HCT116 (cell line): ENCODE data around the gene MIA3. TPM values are rescaled to one million over a fixed set of nuclear protein-coding genes. Genes with fewer than 3 reads are reported as not detected.

Source experiments
- ATAC-seq: fragments of 200-7000 bp; cut with Tn5 transposase; 2 replicates; pipeline ENCODE4 v1.9.1; 2020; ENCODE audit warnings: mild to moderate bottlenecking, moderate library complexity
- BruUV-seq: library from RNA; stranded (reverse); fragments of 400-500 nt; replicated peaks from 2 replicates; lab custom pipeline; 2021; lab: Mats Ljungman, UMichigan
- CTCF ChIA-PET: fragments of 300-600 bp; sonication (Branson Sonifier 250); formaldehyde crosslinking; loops from one replicate; lab custom pipeline; 2021; ENCODE audit warnings: antibody characterized with exemption; lab: Charles Lee
- POLR2A ChIA-PET: fragments of 300-600, 350-600 bp; sonication (Branson Sonifier 250); formaldehyde crosslinking; loops from one replicate; lab custom pipeline; 2021; ENCODE audit warnings: antibody characterized with exemption; lab: Charles Lee
- RAD21 ChIA-PET, 2 experiments: fragments of 300-600 bp; sonication (Branson Sonifier 250); formaldehyde crosslinking; loops; one replicate each; lab custom pipeline; 2023; ENCODE audit warnings: low total read pairs in 2 of 2; ENCODE audit not compliant: uncharacterized antibody in 2 of 2, unreplicated experiment in 2 of 2, low non-redundant PET in 1 of 2; lab: Charles Lee
- DNase-seq: peaks from one replicate; pipeline ENCODE4 v3.0.0-alpha.2; 2010; ENCODE audit warnings: low read depth, low spot score
- H2AFZ ChIP-seq: fragments of 200-600 bp; shearing (Covaris generic), sonication (generic); 2 replicates; pipeline ENCODE4 v1.6.1; 2017; ENCODE audit warnings: low read depth, mixed run types, mixed read lengths, antibody characterized with exemption, low read length; ENCODE audit not compliant: poor library complexity, severe bottlenecking
- H3K27ac ChIP-seq: 2 replicates; pipeline ENCODE4 v1.5.1; 2012; ENCODE audit warnings: low read depth, low read length
- H3K27me3 ChIP-seq: fragments of 200-600 bp; sonication (generic); 2 replicates; pipeline ENCODE4 v1.6.1; 2016; ENCODE audit warnings: mixed run types, low read length, mixed read lengths; ENCODE audit not compliant: insufficient read depth
- H3K36me3 ChIP-seq, 2 experiments: fragments of 200-500 bp in 1 of 2; fragments of 200-600 bp in 1 of 2; sonication (Bioruptor generic) in 1 of 2; sonication (generic) in 1 of 2; 2 replicates each; pipeline versions ENCODE4 v1.5.1 to v1.6.1; 2014 to 2016; ENCODE audit warnings: low read length in 2 of 2, inconsistent platforms in 1 of 2, mixed read lengths in 1 of 2, mixed run types in 1 of 2; ENCODE audit not compliant: insufficient read depth in 2 of 2, control insufficient read depth in 1 of 2
- H3K4me1 ChIP-seq, 2 experiments: fragments of 200-600 bp in 1 of 2; sonication (generic) in 1 of 2; 2 replicates each; pipeline versions ENCODE4 v1.5.1 to v1.6.1; 2012 to 2017; ENCODE audit warnings: low read length in 2 of 2, inconsistent platforms in 1 of 2, mild to moderate bottlenecking in 1 of 2, mixed read lengths in 1 of 2, mixed run types in 1 of 2, moderate library complexity in 1 of 2; ENCODE audit not compliant: insufficient read depth in 2 of 2, control insufficient read depth in 1 of 2
- H3K4me2 ChIP-seq: fragments of 200-600 bp; sonication (generic); 2 replicates; pipeline ENCODE4 v1.6.1; 2017; ENCODE audit warnings: mixed run types, low read length, mixed read lengths
- H3K4me3 ChIP-seq, 2 experiments: fragments of 200-600 bp in 1 of 2; sonication (generic) in 1 of 2; replicated peaks in 1 of 2; 2 replicates each; pipeline ENCODE4 v1.5.1; 2011 to 2016; ENCODE audit warnings: low read length in 2 of 2, control low read depth in 1 of 2, low read depth in 1 of 2, mild to moderate bottlenecking in 1 of 2, mixed read lengths in 1 of 2, mixed run types in 1 of 2
- H3K79me2 ChIP-seq: fragments of 200-600 bp; sonication (generic); 2 replicates; pipeline ENCODE4 v1.6.1; 2017; ENCODE audit warnings: mild to moderate bottlenecking, mixed run types, low read length, moderate library complexity, mixed read lengths; ENCODE audit not compliant: insufficient read depth
- H3K9ac ChIP-seq: fragments of 200-600 bp; sonication (generic); 2 replicates; pipeline ENCODE4 v1.6.1; 2016; ENCODE audit warnings: low read length, mixed read lengths
- H3K9me2 ChIP-seq: fragments of 200-600 bp; sonication (generic), shearing (Covaris generic); 2 replicates; pipeline ENCODE4 v1.6.1; 2017; ENCODE audit warnings: mixed run types, mild to moderate bottlenecking, moderate library complexity; ENCODE audit not compliant: insufficient read depth
- H3K9me3 ChIP-seq, 2 experiments: fragments of 200-500 bp in 1 of 2; fragments of 200-600 bp in 1 of 2; sonication (Bioruptor generic) in 1 of 2; sonication (generic) in 1 of 2; 2 replicates each; pipeline ENCODE4 v1.6.1; 2014 to 2017; ENCODE audit warnings: low read length in 2 of 2, mixed read lengths in 2 of 2, inconsistent platforms in 1 of 2, low read depth in 1 of 2, mild to moderate bottlenecking in 1 of 2, mixed run types in 1 of 2, moderate library complexity in 1 of 2; ENCODE audit not compliant: control insufficient read depth in 1 of 2, insufficient read depth in 1 of 2
- H4K20me1 ChIP-seq: fragments of 200-600 bp; sonication (generic), shearing (Covaris generic); 2 replicates; pipeline ENCODE4 v1.6.1; 2017; ENCODE audit warnings: mixed run types, mild to moderate bottlenecking, moderate library complexity; ENCODE audit not compliant: insufficient read depth
- ATF3 ChIP-seq: IDR thresholded peaks from 2 replicates; pipeline ENCODE4 v1.6.1; 2012
- CBX3 ChIP-seq: IDR thresholded peaks from 2 replicates; pipeline ENCODE4 v1.6.1; 2012; ENCODE audit warnings: low read depth
- CEBPB ChIP-seq: IDR thresholded peaks from 2 replicates; pipeline ENCODE4 v1.6.1; 2012; ENCODE audit warnings: low read depth
- ELF1 ChIP-seq: IDR thresholded peaks from 2 replicates; pipeline ENCODE4 v1.6.1; 2012; ENCODE audit warnings: low read depth, borderline replicate concordance
- EZH2 ChIP-seq: fragments of 200-600 bp; sonication (generic); IDR thresholded peaks from 2 replicates; pipeline ENCODE4 v1.6.1; 2017; ENCODE audit warnings: antibody characterized with exemption, mixed run types
- JUND ChIP-seq: IDR thresholded peaks from 2 replicates; pipeline ENCODE4 v1.6.1; 2012
- POLR2A ChIP-seq: IDR thresholded peaks from 2 replicates; pipeline ENCODE4 v1.7.0; 2011; ENCODE audit warnings: borderline replicate concordance; ENCODE audit not compliant: insufficient read depth, insufficient read length; ENCODE audit errors: extremely low read depth
- POLR2AphosphoS5 ChIP-seq: IDR thresholded peaks from 2 replicates; pipeline ENCODE4 v1.6.1; 2011; ENCODE audit warnings: mild to moderate bottlenecking, low read depth, low read length, moderate library complexity
- RAD21 ChIP-seq: IDR thresholded peaks from 2 replicates; pipeline ENCODE4 v1.6.1; 2012; ENCODE audit warnings: low read depth, mild to moderate bottlenecking
- REST ChIP-seq: IDR thresholded peaks from 2 replicates; pipeline ENCODE4 v1.6.1; 2012; ENCODE audit warnings: low read depth
- SP1 ChIP-seq: IDR thresholded peaks from 2 replicates; pipeline ENCODE4 v1.6.1; 2012; ENCODE audit warnings: low read depth
- SRF ChIP-seq: IDR thresholded peaks from 2 replicates; pipeline ENCODE4 v1.6.1; 2012; ENCODE audit warnings: low read depth
- TCF7L2 ChIP-seq: IDR thresholded peaks from 2 replicates; pipeline ENCODE4 v1.7.0; 2011; ENCODE audit warnings: borderline replicate concordance, inconsistent platforms; ENCODE audit not compliant: insufficient read depth, insufficient read length; ENCODE audit errors: extremely low read depth
- YY1 ChIP-seq: IDR thresholded peaks from 2 replicates; pipeline ENCODE4 v1.6.1; 2011; ENCODE audit warnings: low read length, low read depth, moderate library complexity, mild to moderate bottlenecking; ENCODE audit not compliant: insufficient replicate concordance; ENCODE audit errors: extremely low read depth
- ZBTB33 ChIP-seq: IDR thresholded peaks from 2 replicates; pipeline ENCODE4 v1.6.1; 2011; ENCODE audit warnings: mild to moderate bottlenecking, low read length, moderate library complexity; ENCODE audit not compliant: insufficient replicate concordance; ENCODE audit errors: extremely low read depth
- ZNF274 ChIP-seq: fragments of 200-500 bp; sonication (Bioruptor generic); IDR thresholded peaks from 2 replicates; pipeline ENCODE4 v1.6.1; 2014; ENCODE audit warnings: mild to moderate bottlenecking, low read depth, low read length, inconsistent platforms
- intact Hi-C: fragments of 100-400 bp; cut with micrococcal nuclease; formaldehyde crosslinking; loops from 2 replicates; pipeline ENCODE4 v1.10.0; 2022
- total RNA-seq: library from RNA; stranded (reverse); gene quantifications from one replicate; pipeline ENCODE4 v1.2.1, GENCODE V29; 2021; ENCODE audit not compliant: unreplicated experiment
- TF ChIP-seq, protein P1 (sequence below), 3 experiments: fragments of 200-600 bp in 1 of 3; sonication (generic) in 1 of 3; IDR thresholded peaks in 2 of 3; conservative IDR thresholded peaks in 1 of 3; 2 replicates each; pipeline ENCODE4 v1.5.1; 2012 to 2017; ENCODE audit warnings: low read depth in 2 of 3, low read length in 2 of 3, antibody characterized with exemption in 1 of 3, borderline replicate concordance in 1 of 3, control low read depth in 1 of 3, mild to moderate bottlenecking in 1 of 3, mixed read lengths in 1 of 3, mixed run types in 1 of 3, moderate library complexity in 1 of 3; ENCODE audit not compliant: insufficient read depth in 1 of 3

Gene MIA3
- total RNA-seq, 1 experiment from 2014 or later: 62.7 TPM

- no peak for TF ChIP-seq ATF3
- TF ChIP-seq ZNF274: no peak
- no peak for TF ChIP-seq CBX3
- TF ChIP-seq ZBTB33: no peak
- TF ChIP-seq YY1: no peak
- TF ChIP-seq TCF7L2: no peak
- no peak for TF ChIP-seq ELF1
- TF ChIP-seq SRF: no peak
- no peak for TF ChIP-seq EZH2
- no peak for TF ChIP-seq SP1
- no peak for TF ChIP-seq RAD21
- no peak for TF ChIP-seq REST
- TF ChIP-seq POLR2A: no peak
- TF ChIP-seq JUND: no peak
- TF ChIP-seq POLR2AphosphoS5: no peak
- no peak for TF ChIP-seq CEBPB
- TF ChIP-seq, protein P1, sequence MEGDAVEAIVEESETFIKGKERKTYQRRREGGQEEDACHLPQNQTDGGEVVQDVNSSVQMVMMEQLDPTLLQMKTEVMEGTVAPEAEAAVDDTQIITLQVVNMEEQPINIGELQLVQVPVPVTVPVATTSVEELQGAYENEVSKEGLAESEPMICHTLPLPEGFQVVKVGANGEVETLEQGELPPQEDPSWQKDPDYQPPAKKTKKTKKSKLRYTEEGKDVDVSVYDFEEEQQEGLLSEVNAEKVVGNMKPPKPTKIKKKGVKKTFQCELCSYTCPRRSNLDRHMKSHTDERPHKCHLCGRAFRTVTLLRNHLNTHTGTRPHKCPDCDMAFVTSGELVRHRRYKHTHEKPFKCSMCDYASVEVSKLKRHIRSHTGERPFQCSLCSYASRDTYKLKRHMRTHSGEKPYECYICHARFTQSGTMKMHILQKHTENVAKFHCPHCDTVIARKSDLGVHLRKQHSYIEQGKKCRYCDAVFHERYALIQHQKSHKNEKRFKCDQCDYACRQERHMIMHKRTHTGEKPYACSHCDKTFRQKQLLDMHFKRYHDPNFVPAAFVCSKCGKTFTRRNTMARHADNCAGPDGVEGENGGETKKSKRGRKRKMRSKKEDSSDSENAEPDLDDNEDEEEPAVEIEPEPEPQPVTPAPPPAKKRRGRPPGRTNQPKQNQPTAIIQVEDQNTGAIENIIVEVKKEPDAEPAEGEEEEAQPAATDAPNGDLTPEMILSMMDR (IDR thresholded peaks at IDR 0.05 in 2 of 3, conservative IDR thresholded peaks at IDR 0.05 in 1 of 3; ENCODE audit: borderline replicate concordance in 1 of 3, insufficient read depth in 1 of 3, low read depth in 2 of 3, low read length in 2 of 3): no peak
- peaks cover 14% of the 10 kb centered on the region for H3K79me2 ChIP-seq
- DNase-seq: no peak
- intact Hi-C loops: loop anchor here (5.0 kb wide), 1 partner anchor 71 kb away; the partner anchor contains the start of genes AIDA and BROX
- no peaks in the 10 kb centered on the region for H3K9me3 ChIP-seq
- H3K4me2 ChIP-seq: no peak overlapping the region
- H3K27ac ChIP-seq: no peak overlapping the region
- CTCF ChIA-PET: interaction anchor here (1.3 kb wide), 1 partner anchor 176 kb away, joined by 3 read pairs; no protein-coding TSS in a partner anchor
- no TSS peak for BruUV-seq
- RAD21 ChIA-PET: no interaction called here
- POLR2A ChIA-PET: no interaction called here
- ATAC-seq: no peak
- H3K36me3 ChIP-seq: peaks cover 0 to 7% of the 10 kb centered on the region in 2 experiments; a peak in 1 of 4 replicates
- H4K20me1 ChIP-seq: no peaks in the 10 kb centered on the region
- no peak overlapping the region for H3K9ac ChIP-seq
- no peak overlapping the region for H2AFZ ChIP-seq
- H3K27me3 ChIP-seq: no peaks in the 10 kb centered on the region
- H3K4me3 ChIP-seq: no peak overlapping the region
- H3K4me1 ChIP-seq: peaks cover 2 to 13% of the 10 kb centered on the region in 2 experiments; a peak in 2 of 4 replicates
- H3K9me2 ChIP-seq: no peaks in the 10 kb centered on the region
Observed at GRCh38 chr1:222641269-222641948, 23.5 kb downstream of the MIA3 start.
